ENCODE data around the gene CLN3.

The CLN3 gene

DNA sequence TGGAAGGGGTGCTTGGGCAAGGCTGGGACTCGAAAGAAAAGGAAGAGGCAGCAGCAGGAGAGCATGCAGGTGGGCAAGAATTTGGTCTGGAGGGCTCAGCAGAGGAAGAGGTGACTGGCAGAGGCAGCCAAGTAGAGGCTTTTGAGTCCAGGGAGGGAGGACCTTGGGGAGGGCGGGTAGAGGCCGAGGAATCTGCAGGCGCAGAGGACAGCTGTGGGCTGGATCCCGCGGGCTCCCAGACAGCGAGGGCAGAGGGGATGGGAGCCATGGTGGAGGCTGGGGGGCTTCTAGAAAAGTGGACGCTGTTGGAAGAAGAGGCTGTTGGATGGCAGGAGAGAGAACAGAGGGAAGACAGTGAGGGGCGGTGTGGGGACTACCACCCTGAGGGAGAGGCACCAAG, 5.5 kb upstream of the CLN3 start:
- DNase-seq (ENCODE audit: low read depth): no peak
- no peak for TF ChIP-seq CTCF (IDR thresholded peaks at IDR 0.05; ENCODE audit: insufficient read depth, low read depth, low read length, missing control alignments)
- no peak overlapping the region for H3K4me3 ChIP-seq (ENCODE audit: low read depth, low read length)

GRCh38 chr16:28496844-28497243, 5.0 kb upstream of the CLN3 start:
- no peak for DNase-seq (ENCODE audit: low read depth)
- no peak overlapping the region for H3K4me3 ChIP-seq (ENCODE audit: low read depth, low read length)
- no peak for TF ChIP-seq CTCF (IDR thresholded peaks at IDR 0.05; ENCODE audit: insufficient read depth, low read depth, low read length, missing control alignments)

GRCh38 chr16:28495795-28496749, 4.2 kb upstream of the CLN3 start:
- no peak overlapping the region for H3K4me3 ChIP-seq (ENCODE audit: low read depth, low read length)
- DNase-seq (ENCODE audit: low read depth): no peak
- no peak for TF ChIP-seq CTCF (IDR thresholded peaks at IDR 0.05; ENCODE audit: insufficient read depth, low read depth, low read length, missing control alignments)

DNA sequence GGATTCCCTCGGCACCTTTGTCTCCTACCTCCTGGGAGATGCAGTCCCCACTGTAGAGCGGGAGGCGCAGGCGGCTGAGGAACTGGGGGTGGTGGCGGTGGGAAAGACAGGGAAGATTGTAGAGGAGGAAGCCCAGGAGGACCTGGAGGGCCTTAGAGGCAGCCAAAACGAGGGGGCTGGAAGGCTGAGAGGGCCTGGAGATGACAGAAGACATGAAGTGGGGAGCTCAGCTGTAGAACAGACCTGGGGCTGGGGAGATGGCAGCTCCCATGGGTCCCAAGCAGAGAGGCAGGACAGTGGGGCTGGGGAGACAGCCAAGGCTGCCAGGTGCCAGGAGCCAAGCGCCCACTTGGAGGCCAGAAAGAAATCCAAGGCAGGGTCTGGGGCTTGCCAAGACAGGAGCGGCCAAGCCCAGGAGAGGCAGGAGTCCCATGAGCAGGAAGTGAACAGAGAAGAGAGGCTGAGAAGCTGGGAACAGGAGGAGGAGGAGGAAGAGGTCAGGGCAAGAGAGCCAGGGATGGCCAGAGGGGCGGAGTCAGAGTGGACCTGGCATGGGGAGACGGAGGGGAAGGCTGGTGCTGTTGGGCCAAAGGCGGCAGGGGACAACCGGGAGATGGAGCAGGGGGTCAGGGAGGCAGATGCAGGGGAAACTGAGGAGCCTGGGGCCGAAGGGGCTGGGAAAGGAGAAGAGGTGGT, 3.4 kb upstream of the CLN3 start:
- DNase-seq (ENCODE audit: low read depth): no peak
- peak overlapping the region; percentile 40 for H3K4me3 ChIP-seq (ENCODE audit: low read depth, low read length)
- no peak for TF ChIP-seq CTCF (IDR thresholded peaks at IDR 0.05; ENCODE audit: insufficient read depth, low read depth, low read length, missing control alignments)

DNA sequence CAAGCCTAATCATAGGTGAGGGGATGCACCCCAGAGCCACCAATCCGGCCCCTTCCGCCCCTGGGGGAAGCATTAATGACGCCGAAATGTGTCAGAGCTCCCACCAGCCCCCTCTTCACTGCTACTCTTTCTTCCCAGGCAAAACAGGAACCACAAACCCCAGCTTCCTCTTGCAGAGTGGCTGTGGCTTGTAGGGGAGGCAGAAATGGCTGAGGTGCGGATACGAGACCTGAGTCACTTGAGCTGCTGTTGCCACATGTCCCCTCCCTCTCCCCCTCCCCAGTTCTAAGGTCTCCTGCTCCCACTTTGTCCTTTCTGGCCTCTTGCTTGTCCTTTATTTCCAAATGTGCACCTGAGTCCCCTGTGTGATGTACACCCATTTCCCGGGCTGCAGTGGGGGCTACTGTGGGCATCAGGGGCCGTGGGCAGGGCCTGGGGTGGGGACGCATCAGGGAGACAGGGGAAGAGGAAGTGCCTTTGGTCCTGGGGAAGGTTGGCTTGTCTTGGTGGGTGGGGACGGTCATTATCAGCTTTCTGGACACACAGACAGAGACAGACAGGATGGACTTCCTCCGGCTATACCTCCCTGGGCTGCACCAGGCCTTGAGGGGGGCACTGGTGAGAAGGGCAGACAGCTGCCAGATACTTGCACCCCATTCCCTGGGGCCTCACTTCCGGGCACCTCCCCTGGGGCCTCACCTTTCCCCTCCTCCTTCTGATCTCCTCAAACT, 2.4 kb upstream of the CLN3 start, which contains the start of gene APOBR:
Gene APOBR, plus strand, starts transcription at position 523 of the 731 bp plus-strand sequence. Its CDS starts 39 bp downstream, at position 562.
- peak within 1 kb of the TSS; percentile 40 for H3K4me3 ChIP-seq (ENCODE audit: low read depth, low read length)
- DNase-seq (ENCODE audit: low read depth): peak; percentile 95

More for the DNA sequence above, 2.4 kb upstream of the CLN3 start, which contains the start of gene APOBR:
- no peak for TF ChIP-seq CTCF (IDR thresholded peaks at IDR 0.05; ENCODE audit: insufficient read depth, low read depth, low read length, missing control alignments)

Measured in GM12865 (cell line).